Myocyte (in vitro differentiated cells): Measurements from ENCODE around the gene INPP5K. TPM values are rescaled to one million over a fixed set of nuclear protein-coding genes. Genes with fewer than 3 reads are reported as not detected.
A peak's percentile ranks its signal among the peaks of the same experiment; 100 is the strongest.
"Not testable (repeated sequence)": the region's sequence is repeated elsewhere in the genome, so short reads cannot be mapped to it uniquely, and the experiment has no call there.

ENCODE experiments used
- DNase-seq: peaks from one replicate; pipeline ENCODE4 v3.0.0-alpha.2; 2012; ENCODE audit warnings: low read depth
- total RNA-seq: library from RNA; depleted of rRNA; stranded (reverse); fragments of >200 nt; gene quantifications from 2 replicates; pipeline ENCODE4 v1.2.3, GENCODE V29; 2014

The INPP5K gene
- total RNA-seq, 1 donor from 2014 or later, result 47.2 TPM

DNA sequence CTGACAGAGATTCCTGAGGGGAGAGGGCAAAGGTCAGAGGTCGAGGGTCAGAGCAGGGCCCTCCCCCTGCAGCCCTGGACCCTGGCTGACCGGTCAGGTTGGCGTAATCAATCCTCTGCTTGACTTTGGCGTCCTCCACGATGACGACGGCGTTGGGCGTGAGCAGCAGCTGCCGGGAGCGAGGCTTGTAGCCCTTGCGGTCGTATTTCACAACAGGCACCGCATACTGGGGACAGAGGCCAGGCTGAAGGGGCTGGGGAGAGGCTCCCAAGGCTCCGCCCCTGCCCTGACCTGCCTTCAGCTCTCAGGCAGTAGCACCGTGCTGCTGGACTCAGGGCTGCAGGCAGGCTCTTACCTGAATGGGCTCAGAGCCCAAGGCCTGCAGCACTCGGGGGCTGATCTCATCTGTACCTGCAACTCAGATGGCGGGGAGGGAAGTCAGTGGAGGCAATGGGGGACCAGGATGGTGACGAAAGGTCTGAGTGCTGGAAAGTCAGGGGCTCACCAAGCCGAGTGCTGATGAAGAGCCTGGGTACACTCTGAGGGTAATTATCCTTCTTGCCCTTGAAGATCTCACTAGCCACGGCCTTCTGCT, 48.4 kb downstream of the INPP5K start:
- no peak for DNase-seq

DNA sequence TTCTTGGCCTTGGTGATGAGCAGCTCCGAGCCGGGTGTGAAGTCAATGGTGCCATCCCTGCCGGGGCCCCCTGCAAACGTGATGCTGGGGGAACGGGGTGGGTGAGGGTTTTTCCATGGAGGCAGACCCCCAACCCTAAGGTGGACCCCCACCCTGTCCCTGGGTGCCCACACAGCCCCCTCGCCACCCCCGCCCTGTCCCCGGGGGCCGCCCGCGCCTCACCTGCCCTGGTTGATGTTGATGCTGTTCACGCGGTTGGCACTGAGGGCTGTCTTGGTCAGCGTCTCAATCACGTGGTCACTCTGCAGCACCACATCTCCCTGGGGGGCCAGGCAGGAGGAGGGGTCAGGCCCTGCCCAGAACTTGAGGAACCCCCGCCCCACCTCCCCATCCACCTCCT, 49.2 kb downstream of the INPP5K start:
- DNase-seq, result no peak

DNA sequence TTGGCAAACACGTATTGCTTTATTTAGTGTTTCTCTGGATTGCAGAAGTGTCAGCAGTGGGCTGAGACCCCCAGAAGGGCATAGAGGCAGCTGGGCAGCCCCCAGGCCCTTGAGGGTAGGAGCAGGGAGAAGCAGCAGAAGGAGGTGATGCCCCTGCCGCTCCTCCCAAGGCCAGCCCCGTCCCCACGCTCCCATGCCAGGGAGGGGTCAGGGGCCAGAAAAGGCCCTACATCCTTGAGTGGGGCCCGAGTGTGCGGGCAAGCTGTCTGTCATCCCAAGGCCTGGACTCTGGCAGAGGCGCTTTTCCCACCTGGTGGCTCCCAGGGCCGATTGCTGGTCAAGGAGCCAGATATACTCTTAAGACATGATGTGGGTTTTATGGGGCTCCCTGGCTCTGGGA, 52.2 kb downstream of the INPP5K start:
- no peak for DNase-seq

DNA sequence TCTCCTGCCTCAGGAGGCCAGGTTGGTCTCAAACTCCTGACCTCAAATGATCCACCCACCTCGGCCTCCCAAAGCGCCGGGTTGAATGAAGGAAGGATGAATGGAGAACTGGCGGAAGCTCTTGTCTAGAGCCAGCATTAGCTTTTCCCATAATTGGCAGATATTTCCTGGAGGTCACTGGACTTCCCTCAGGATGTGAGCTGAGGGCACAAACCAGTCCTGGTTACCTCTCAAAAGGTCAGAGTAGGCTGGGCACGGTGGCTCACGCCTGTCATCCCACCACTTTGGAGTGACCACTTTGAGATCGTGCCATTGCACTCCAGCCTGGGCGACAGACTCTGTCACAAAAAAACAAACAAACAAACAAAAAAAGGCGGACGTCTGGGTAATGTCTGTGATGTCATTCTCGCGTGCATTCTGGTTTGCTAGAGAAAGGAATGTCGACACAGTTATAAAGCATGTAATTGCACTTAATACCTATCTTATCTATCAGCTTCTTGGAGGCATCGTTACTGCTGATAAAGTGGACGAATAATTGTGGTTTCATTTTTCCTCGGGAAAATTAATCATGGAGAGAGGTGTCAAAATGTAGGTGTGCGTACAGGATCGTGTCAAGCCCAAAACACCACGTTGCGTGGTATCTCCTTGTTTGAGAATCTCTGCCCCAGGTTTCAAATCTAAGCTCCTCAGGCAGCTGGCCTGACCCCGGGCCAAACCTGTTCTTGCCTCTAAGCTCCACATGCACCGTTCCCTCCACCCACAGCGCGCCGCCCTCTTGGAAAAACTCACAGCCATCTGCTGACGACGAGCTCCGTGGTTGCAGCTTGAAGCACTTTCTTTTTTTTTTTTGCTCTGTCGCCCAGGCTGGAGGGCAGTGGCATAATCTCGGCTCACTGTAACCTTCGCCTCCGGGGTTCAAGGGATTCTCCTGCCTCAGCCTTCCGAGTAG, 54.0 kb downstream of the INPP5K start:
- no peak for DNase-seq

DNA sequence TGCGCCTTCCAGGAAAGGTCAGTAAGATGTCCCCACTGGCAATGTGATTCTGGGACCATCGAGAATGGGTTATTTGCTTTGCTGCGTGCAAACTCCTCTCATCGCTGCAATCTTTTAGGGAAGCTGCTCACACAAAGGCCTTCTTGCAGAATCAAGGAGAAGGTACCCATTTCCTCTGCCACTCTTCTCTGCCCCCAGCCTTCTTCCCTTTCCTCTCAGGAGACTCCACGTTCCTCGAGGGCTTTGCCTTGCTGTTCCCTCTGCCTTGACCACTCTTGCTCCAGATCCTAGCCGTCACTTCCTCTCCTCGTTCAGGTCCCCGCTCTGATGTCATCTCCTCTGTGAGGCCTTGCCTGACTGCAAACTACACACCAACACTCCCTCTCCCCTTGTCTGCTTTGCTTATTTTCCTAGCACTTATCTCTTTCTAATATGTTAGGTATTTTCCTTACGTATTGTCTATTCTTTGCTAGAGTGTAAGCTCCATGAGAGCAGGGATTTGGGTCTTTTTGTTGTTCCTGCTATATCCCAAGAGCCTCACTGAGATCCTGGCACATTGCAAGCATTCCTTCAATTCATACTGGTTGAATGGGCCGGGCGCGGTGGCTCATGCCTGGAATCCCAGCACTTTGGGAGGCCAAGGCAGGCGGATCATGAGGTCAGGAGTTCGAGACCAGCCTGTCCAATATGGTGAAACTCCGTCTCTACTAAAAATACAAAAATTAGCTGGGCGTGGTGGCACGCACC, 55.0 kb downstream of the INPP5K start:
- no peak for DNase-seq

DNA sequence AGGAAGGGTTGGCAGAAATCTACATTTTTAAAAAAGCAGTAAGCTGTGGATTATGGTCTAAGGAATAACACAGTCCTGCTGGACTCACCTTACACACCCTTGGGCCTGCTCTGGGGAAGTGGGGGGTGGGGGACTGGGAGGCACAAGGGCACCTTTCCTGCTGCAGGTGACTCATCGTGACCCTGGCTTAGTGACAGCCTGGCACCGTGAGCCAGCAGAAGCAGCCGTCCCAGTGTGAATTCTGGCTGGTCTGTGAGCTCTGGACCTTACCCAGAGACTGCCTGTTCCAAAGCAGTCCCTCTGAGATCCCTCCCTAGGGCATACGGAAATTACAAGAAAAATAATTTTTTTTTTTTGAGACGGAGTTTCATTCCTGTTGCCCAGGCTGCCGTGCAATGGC, 56.2 kb downstream of the INPP5K start:
- peak; percentile 48 for DNase-seq

DNA sequence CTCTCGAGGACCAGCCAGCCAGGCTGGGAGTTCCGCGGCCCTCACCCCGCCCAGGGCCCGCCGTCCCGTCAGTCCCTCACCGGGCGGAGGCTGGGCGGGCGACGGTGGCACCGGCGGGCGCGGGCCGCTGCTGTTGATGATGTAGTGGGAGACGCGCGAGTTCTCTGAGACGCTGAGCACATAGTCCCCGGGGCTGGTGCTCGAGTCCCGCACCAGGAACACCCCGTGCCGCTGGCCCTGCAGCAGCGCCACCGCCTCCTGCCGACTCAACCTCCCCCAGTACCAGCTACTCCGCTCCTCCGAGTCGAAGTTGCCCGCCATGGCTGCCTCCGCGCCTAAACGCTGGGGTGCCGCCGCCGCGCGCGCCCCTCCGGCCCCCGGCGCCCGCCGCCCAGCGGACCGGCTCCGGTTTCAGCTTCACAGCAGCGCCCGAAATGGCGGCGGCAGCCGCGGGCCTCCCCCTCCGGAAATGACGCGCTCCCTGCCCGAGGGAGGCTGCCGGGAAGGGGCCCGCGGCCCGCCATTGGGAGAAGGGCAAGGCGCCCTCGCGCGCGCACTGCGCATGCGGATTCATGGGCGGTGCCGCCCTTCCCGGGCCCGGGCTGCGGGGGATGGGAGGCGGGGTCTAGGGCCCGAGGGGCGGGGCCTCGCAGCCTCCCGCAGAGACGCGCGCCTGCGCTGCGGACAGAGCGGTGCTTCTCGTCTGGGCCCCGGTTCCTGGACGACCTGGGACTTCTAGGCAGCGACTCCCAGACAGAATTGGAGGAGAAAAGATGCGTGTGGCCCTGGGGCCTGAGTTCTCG, 60.4 kb downstream of the INPP5K start, which contains the start of gene CRK:
Gene CRK (minus strand): TSS at position 436 of the 803 bp plus-strand sequence. CDS start 115 bp downstream, at position 321.
- DNase-seq, result peak; percentile 96

DNA sequence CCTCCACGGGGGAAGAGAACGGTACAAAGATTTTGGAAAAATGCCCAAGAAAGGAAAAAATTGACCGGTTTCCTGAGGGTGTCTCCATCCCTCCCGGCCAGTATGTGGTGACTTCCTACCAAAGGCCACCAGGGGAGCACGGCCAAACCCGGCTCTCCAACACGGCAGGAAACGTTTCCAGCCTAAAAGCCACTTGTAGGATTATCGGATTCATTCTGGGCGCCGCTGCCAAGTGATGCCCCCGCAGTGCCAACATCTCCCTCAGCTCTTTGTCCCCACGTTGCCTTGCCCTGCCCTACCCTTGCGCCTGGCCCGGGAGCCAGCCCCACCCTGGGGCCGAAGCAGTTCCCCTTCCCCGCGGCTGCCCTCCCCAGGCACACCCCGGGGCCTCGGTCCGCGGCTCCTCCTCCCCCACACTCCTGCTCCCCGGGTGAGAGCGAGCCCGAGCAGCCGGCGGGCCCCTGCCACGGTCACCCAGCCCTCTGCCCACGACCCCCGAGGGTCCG, 61.1 kb downstream of the INPP5K start:
- DNase-seq, result peak; percentile 76

DNA sequence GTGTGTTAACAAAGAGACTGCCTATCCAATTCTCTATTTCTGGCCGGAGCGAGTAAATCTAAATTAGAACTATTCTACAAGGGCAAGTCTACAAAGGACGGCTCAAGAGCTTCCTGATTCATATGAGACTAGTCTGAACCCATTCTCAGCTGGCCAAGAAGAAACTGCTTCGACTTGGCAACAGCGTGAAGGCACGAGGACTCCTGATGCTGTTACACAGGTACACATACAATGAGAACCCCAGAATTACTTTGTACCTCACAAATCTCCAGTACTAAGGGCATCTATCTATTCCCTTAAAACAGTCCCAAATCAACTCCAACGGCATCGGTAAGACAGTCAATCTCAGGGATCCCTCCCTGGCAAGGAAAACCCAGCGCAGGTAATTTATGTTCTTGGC, 61.9 kb downstream of the INPP5K start:
- DNase-seq, result no peak

DNA sequence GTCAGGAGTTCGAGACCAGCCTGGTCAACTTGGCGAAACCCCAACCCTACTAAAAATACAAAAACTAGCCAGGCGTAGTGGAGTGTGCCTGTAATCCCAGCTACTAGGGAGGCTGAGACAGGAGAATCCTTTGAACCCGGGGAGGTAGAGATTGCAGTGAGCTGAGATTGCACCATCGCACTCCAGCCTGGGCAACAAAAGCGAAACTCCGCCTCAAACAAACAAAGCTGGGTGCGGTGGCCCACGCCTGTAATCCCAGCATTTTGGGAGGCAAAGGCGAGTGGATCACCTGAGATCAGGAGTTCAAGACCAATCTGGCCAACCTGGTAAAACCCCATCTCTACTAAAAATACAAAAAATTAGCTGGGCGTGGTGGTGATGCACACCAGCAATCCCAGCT, 62.7 kb downstream of the INPP5K start:
- not testable (repeated sequence) for DNase-seq

DNA sequence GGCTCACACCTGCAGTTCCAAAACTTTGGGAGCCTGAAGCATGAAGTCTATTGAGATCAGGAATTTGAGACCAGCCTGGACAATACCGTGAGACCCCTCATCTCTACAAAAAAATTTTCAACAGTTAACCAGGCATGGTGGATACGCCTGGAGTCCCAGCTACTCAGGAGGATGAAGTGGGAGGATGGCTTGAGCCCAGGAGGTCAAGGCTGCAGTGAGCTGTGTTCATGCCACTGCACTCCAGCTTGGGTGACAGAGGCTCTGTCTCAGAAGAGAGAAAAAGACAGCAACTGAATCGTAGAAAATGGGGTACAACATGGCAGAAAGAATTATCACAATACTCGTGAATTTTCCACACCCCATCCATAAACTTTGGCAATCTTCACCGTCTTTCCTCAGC, 63.6 kb downstream of the INPP5K start:
- DNase-seq, result no peak

DNA sequence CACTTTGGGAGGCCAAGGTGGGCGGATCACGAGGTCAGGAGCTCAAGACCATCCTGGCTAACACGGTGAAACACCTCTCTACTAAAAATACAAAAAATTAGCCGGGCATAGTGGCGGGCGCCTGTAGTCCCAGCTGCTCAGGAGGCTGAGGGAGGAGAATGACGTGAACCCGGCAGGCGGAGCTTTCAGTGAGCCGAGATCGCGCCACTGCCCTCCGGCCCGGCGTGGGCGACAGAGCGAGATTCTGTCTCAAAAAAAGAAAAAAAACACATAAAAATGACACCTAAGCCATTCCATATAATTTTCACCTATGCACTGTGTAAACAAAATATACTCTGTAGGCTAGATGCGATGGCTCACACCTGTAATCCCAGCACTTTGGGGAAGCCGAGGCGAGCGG, 66.2 kb downstream of the INPP5K start:
- not testable (repeated sequence) for DNase-seq

DNA sequence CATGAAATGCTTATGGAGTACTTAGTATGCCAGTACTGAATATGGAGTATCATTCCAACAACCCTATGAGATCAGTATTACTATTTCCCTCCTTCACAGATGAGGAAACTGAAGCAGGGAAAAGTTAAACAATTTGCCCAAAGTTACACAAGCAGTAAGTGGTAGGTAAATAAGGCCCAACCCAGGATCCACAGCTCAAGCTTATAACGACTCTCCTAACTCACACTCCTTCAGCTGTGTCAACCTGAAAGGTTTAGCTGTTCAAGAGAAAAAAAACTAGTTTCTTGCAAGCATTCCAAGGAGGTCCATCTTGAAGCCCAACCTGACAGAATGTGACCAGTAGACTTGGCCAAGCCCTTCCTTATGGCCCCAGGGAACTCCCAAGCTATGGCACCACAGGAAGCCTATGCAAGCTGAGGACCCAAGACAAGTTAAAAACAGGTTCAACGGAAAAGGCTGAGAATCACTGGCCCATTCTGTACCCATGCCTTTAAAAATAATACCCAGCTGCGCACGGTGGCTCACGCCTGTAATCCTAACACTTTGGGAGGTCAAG, 66.9 kb downstream of the INPP5K start:
- DNase-seq, result no peak

DNA sequence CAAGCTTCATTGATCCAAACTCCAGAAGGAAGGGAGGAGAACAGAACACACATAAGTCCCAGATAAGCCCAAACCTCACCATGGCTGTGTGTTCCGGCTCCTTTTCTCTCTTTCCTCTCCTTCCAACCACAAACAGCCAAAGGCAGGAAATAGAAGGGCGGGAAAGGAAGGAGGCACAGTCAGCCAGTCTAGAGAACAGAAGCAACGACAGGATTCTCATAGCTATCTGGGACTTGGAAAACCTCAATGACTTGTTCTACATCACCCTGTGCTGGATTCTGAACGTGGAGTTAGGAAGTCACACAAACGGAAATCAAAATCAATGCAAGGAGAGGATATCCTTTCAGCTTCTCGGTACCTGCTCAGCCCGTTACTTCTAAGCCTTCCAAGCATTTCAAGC, 69.4 kb downstream of the INPP5K start:
- DNase-seq, result no peak

DNA sequence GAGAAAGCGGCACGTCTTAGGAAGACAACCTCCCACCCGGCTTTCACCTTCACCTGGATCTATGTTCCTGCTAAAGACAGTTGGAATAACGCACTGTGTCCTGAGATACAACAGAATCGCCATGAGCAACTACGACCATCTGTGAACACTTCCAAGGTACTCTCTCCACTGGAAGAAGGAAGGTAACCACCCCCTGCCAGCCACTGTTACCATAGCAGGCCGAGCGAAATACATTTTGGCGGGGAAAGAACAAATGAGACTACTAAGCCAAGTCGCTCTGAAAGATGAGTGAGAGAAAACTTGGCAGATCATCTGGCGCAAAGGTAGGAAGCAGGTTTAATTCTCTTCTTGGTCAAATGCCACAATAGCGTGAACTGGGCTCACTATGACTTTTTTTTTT, 70.2 kb downstream of the INPP5K start:
- no peak for DNase-seq

DNA sequence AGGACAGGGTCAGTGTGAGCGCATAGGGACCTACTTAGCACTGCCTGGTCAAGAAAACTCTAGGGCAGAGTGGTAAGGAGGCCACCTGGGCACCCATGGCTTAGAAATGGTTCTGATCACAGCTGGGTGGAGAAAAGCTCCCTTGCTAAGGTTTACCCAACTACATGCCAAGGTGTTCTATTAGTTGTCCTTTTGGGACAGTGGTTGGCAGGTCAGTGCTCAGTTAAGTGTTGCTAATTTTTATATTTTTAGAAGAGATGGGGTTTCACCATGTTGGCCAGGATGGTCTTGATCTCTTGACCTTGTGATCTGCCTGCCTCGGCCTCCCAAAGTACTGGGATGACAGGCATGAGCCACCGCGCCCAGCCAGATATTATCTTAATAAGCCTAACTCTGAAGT, 70.7 kb downstream of the INPP5K start:
- DNase-seq, result not testable (repeated sequence)
